Measurements from ENCODE around the gene PAPPA2. TPM values are rescaled to one million over a fixed set of nuclear protein-coding genes. Genes with fewer than 3 reads are reported as not detected.

Gene PAPPA2
- total and polyA plus RNA-seq, 8 donors: under 0.01 to 10.3 (median 0.29) TPM; not detected in 1

DNA sequence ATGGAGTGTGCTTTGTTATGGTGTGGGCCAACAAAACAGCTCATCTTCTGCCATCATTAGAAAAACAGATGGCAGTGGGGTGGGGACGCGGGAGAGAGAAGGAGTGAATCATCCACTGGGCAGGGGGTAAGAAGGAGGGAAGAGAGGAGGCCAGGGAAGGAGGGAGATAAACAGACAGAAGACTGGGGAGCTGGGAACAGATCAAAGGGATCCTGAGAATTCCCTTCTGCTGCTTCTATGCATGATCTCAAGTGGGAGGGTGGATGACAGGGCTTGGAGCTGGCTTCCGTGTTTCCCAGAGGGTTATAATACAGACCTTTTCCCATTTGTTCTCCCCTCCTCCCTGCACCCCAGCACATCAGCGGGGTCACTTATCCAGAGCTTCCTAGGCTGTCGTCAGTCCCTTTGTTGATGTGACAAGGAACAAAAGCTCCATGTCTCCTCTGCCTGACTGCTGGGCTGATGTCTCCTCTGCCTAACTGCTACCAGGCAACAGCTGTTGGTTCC is 338.6 kb downstream of the PAPPA2 start:
- Histone ChIP-seq H3K4me3 (no peak overlapping the region), H3K27me3 (no peaks in the 10 kb centered on the region), H3K36me3 (no peaks in the 10 kb centered on the region), H3K9me3 (no peaks in the 10 kb centered on the region), H3K27ac (no peak overlapping the region), H3K4me1 (no peaks in the 10 kb centered on the region)
- peak in 1 of 2 donors; percentile 67 for DNase-seq
- WGBS, 5 donors: 24 to 43% (median 35%) methylated on average over 5 of the region's 5 CpGs
- TF ChIP-seq EP300 (IDR thresholded peaks at IDR 0.05) (no peak), POLR2A (IDR thresholded peaks at IDR 0.05) (no peak), POLR2AphosphoS5 (IDR thresholded peaks at IDR 0.05) (no peak)
- TF ChIP-seq, protein P1, sequence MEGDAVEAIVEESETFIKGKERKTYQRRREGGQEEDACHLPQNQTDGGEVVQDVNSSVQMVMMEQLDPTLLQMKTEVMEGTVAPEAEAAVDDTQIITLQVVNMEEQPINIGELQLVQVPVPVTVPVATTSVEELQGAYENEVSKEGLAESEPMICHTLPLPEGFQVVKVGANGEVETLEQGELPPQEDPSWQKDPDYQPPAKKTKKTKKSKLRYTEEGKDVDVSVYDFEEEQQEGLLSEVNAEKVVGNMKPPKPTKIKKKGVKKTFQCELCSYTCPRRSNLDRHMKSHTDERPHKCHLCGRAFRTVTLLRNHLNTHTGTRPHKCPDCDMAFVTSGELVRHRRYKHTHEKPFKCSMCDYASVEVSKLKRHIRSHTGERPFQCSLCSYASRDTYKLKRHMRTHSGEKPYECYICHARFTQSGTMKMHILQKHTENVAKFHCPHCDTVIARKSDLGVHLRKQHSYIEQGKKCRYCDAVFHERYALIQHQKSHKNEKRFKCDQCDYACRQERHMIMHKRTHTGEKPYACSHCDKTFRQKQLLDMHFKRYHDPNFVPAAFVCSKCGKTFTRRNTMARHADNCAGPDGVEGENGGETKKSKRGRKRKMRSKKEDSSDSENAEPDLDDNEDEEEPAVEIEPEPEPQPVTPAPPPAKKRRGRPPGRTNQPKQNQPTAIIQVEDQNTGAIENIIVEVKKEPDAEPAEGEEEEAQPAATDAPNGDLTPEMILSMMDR (IDR thresholded peaks at IDR 0.05): no peak
- intact Hi-C loops (cut with DNase I; ENCODE audit: low total_unique reads): no loop called here

DNA sequence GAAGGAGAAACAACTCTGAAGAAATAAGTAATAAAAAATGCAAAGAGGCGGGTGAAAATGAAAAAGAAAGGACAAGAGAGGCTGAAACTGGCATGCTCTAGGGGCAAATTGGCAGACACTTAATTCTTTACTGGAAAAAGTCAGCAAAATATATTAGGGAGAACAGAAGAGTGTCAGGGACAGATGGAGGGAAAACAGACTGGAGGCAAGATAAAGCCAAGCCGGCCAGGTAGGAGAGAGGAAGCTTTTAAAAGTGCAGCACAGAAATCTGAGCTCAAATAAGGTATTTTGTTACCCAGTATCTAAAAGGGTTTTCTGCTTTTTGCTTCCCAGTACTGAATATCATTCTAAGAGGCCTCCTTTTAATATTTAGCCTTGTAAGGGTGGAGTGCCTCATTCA is 339.3 kb downstream of the PAPPA2 start:
- H3K9me3 ChIP-seq: no peaks in the 10 kb centered on the region
- no peak overlapping the region for H3K27ac ChIP-seq
- no peaks in the 10 kb centered on the region for H3K36me3 ChIP-seq
- H3K4me3 ChIP-seq: no peak overlapping the region
- no peak for DNase-seq
- 61 to 73% (median 65%) methylated on average over 2 of the region's 2 CpGs for WGBS, 5 donors
- TF ChIP-seq EP300 (IDR thresholded peaks at IDR 0.05): no peak
- TF ChIP-seq POLR2AphosphoS5 (IDR thresholded peaks at IDR 0.05): no peak
- TF ChIP-seq, protein P1 (IDR thresholded peaks at IDR 0.05): no peak
- TF ChIP-seq POLR2A (IDR thresholded peaks at IDR 0.05): no peak
- no peaks in the 10 kb centered on the region for H3K27me3 ChIP-seq
- no peaks in the 10 kb centered on the region for H3K4me1 ChIP-seq
- intact Hi-C loops (cut with DNase I; ENCODE audit: low total_unique reads): no loop called here

DNA sequence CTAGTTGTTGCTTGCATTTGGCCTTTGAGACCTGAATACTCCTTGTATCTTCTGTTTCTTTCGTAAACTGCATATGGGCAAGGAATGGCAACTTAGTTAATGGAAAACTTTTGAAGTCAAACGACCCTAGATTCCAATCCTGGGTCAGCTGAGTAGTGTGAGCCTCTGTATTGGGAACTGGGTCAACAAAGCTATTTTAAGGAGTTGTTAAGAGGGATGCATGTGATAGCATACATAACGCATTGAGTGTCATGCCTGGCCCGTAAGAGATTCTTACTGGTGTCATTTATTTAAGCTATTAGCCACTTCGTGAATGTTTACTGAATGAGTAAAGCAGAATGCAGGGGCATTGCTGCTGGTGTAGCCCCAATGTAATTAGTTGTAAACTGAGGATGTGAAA is 340.1 kb downstream of the PAPPA2 start:
- no peaks in the 10 kb centered on the region for H3K4me1 ChIP-seq
- no peaks in the 10 kb centered on the region for H3K36me3 ChIP-seq
- H3K9me3 ChIP-seq: no peaks in the 10 kb centered on the region
- DNase-seq: no peak
- H3K27ac ChIP-seq: no peak overlapping the region
- no peak overlapping the region for H3K4me3 ChIP-seq
- H3K27me3 ChIP-seq: no peaks in the 10 kb centered on the region
- intact Hi-C loops (cut with DNase I; ENCODE audit: low total_unique reads): no loop called here
- TF ChIP-seq, protein P1 (IDR thresholded peaks at IDR 0.05): no peak
- no peak for TF ChIP-seq POLR2AphosphoS5 (IDR thresholded peaks at IDR 0.05)
- no peak for TF ChIP-seq EP300 (IDR thresholded peaks at IDR 0.05)
- no peak for TF ChIP-seq POLR2A (IDR thresholded peaks at IDR 0.05)
- 41 to 57% (median 52%) methylated on average over 5 of the region's 5 CpGs for WGBS, 5 donors

DNA sequence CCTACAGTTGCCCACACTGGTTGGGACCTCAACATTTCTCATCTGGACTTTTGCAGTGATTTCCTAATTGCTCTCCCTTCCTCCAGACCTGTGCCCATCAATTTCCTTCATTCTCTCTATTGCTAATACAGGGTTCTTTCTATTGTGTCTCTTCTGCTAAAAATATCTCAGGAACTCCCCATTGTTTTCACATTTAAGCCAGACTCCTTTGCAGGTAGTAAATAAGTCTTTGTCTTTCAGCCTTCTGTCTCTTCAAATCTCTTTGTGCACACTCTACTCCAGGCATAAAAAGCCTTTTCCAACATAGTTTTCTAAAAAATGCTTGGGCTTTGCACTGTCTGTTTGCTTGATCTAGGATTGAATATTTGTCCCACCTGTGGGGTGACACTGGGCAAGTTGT is 340.6 kb downstream of the PAPPA2 start:
- no peaks in the 10 kb centered on the region for H3K9me3 ChIP-seq
- no peak overlapping the region for H3K27ac ChIP-seq
- no peak for DNase-seq
- intact Hi-C loops (cut with DNase I; ENCODE audit: low total_unique reads): no loop called here
- H3K27me3 ChIP-seq: no peaks in the 10 kb centered on the region
- no peaks in the 10 kb centered on the region for H3K36me3 ChIP-seq
- no peak for TF ChIP-seq POLR2AphosphoS5 (IDR thresholded peaks at IDR 0.05)
- TF ChIP-seq EP300 (IDR thresholded peaks at IDR 0.05): no peak
- TF ChIP-seq POLR2A (IDR thresholded peaks at IDR 0.05): no peak
- H3K4me1 ChIP-seq: no peaks in the 10 kb centered on the region
- H3K4me3 ChIP-seq: no peak overlapping the region

DNA sequence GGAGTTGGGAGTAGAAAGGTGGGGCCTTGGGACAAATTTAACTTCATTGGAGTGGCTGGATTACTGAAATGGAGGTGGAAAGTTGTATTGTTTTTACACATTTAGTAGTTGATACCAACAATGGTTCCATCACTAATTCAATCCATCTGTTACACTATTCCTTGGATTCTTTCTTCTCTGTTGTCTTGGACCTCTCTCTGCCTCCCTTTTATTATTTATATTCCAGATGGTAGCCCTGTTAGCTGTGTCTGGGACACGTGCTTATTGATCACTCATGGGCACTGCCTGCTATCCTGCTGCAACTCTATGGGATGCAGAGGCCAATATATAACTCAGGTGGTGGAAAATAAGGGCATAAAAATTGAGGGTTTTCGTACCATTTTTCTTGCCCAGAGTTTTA is 346.3 kb downstream of the PAPPA2 start:
- Histone ChIP-seq H3K36me3 (no peaks in the 10 kb centered on the region), H3K27ac (no peak overlapping the region), H3K4me3 (no peak overlapping the region), H3K4me1 (no peaks in the 10 kb centered on the region), H3K9me3 (no peaks in the 10 kb centered on the region), H3K27me3 (no peaks in the 10 kb centered on the region)
- no peak for DNase-seq
- 71 to 84% (median 82%) methylated on average over 2 of the region's 2 CpGs for WGBS, 5 donors
- no peak for TF ChIP-seq POLR2A (IDR thresholded peaks at IDR 0.05)
- TF ChIP-seq POLR2AphosphoS5 (IDR thresholded peaks at IDR 0.05): no peak
- no peak for TF ChIP-seq EP300 (IDR thresholded peaks at IDR 0.05)
- TF ChIP-seq, protein P1 (IDR thresholded peaks at IDR 0.05): no peak
- intact Hi-C loops (cut with DNase I; ENCODE audit: low total_unique reads): no loop called here

Measured in stomach (tissue), 9 donors.